HepG2 (cell line): ENCODE results near the gene NSFL1C. TPM values are rescaled to one million over a fixed set of nuclear protein-coding genes. Genes with fewer than 3 reads are reported as not detected.

ENCODE experiments used
- ATAC-seq: fragments of 200-7000 bp; cut with Tn5 transposase; 3 replicates; pipeline ENCODE4 v1.9.1; 2020; ENCODE audit warnings: mild to moderate bottlenecking, moderate library complexity
- BruUV-seq: library from RNA; stranded (reverse); fragments of 400-500 nt; replicated peaks from 2 replicates; lab custom pipeline; 2021; lab: Mats Ljungman, UMichigan
- CTCF ChIA-PET: fragments of 300-600 bp; formaldehyde crosslinking; extraction: SDS; loops from one replicate; lab custom pipeline; 2021; ENCODE audit warnings: low total read pairs, inconsistent platforms, low intra/inter-chr PET ratio; lab: Yijun Ruan, JAX
- POLR2A ChIA-PET: fragments of 350-600 bp; sonication (Branson Sonifier 250); formaldehyde crosslinking; loops from one replicate; lab custom pipeline; 2020; ENCODE audit warnings: antibody characterized with exemption, inconsistent platforms; lab: Yijun Ruan, JAX
- DNase-seq: peaks from one replicate; pipeline ENCODE4 v3.0.0-alpha.2; 2015; ENCODE audit warnings: low spot score
- FAIRE-seq: peaks from 3 replicates; lab custom pipeline; 2011; peaks lifted over from hg19 to GRCh38; lab: Jason Lieb, UNC
- H2AFZ ChIP-seq: one replicate; pipeline ENCODE4 v1.6.1; 2011; ENCODE audit warnings: low read length, inconsistent platforms
- H3K27ac ChIP-seq: fragments of 300-600 bp; 3 replicates; pipeline ENCODE4 v1.8.0; 2011; ENCODE audit warnings: mixed run types, mild to moderate bottlenecking, mixed read lengths, low read length, inconsistent platforms; ENCODE audit not compliant: insufficient read depth; ENCODE audit errors: extremely low read length
- H3K27me3 ChIP-seq, 2 experiments: fragments of 200-600 bp in 1 of 2; 2 replicates in 1 of 2; 3 replicates in 1 of 2; pipeline versions ENCODE4 v1.6.0 to v1.8.0; 2011; ENCODE audit warnings: low read length in 2 of 2, mild to moderate bottlenecking in 2 of 2, moderate library complexity in 2 of 2, inconsistent platforms in 1 of 2; ENCODE audit not compliant: insufficient read depth in 2 of 2, control insufficient read depth in 1 of 2
- H3K36me3 ChIP-seq, 2 experiments: fragments of 200-600 bp in 1 of 2; replicated peaks in 1 of 2; 2 replicates in 1 of 2; 3 replicates in 1 of 2; pipeline versions ENCODE4 v1.5.1 to v1.8.0; 2011; ENCODE audit warnings: low read length in 2 of 2, inconsistent platforms in 1 of 2; ENCODE audit not compliant: insufficient read depth in 2 of 2, control insufficient read depth in 1 of 2
- H3K4me1 ChIP-seq: 2 replicates; pipeline ENCODE4 v1.5.1; 2012; ENCODE audit warnings: low read length, inconsistent platforms; ENCODE audit not compliant: insufficient read depth
- H3K4me2 ChIP-seq: 2 replicates; pipeline ENCODE4 v1.6.0; 2011; ENCODE audit warnings: low read depth, low read length, inconsistent platforms
- H3K4me3 ChIP-seq, 3 experiments: fragments of 200-600 bp in 1 of 3; sonication (generic), shearing (Covaris generic) in 1 of 3; replicated peaks in 1 of 3; 2 replicates each; pipeline ENCODE4 v1.5.1; 2011 to 2016; ENCODE audit warnings: low read length in 3 of 3, inconsistent platforms in 2 of 3, low read depth in 2 of 3, mild to moderate bottlenecking in 2 of 3, control low read depth in 1 of 3, mixed read lengths in 1 of 3; ENCODE audit not compliant: insufficient read depth in 1 of 3
- H3K79me2 ChIP-seq: one replicate; pipeline ENCODE4 v1.6.1; 2011; ENCODE audit warnings: low read length, inconsistent platforms; ENCODE audit not compliant: insufficient read depth
- H3K9ac ChIP-seq: 2 replicates; pipeline ENCODE4 v1.6.0; 2011; ENCODE audit warnings: mild to moderate bottlenecking, low read depth, low read length, inconsistent platforms; ENCODE audit not compliant: insufficient read depth
- H3K9me3 ChIP-seq: 2 replicates; pipeline ENCODE4 v1.5.1; 2012; ENCODE audit warnings: mild to moderate bottlenecking, low read length
- H4K20me1 ChIP-seq: 2 replicates; pipeline ENCODE4 v1.6.0; 2011; ENCODE audit warnings: inconsistent platforms, mild to moderate bottlenecking, low read length, moderate library complexity; ENCODE audit not compliant: insufficient read depth
- CREM ChIP-seq, 2 experiments: sonication (generic) in 1 of 2; formaldehyde crosslinking in 1 of 2; IDR thresholded peaks; 2 replicates each; pipeline versions ENCODE4 v1.4.0 to v1.6.1; 2016 to 2020; ENCODE audit warnings: antibody characterized with exemption in 1 of 2, mild to moderate bottlenecking in 1 of 2, missing genetic modification reagents in 1 of 2
- FOXA1 ChIP-seq, 2 experiments: fragments of 450-650 bp in 1 of 2; sonication (generic) in 1 of 2; formaldehyde crosslinking in 1 of 2; IDR thresholded peaks; 2 replicates each; pipeline versions ENCODE4 v1.4.0 to v1.6.1; 2016 to 2020; ENCODE audit warnings: missing genetic modification reagents in 1 of 2
- KAT2B ChIP-seq: fragments of 150-350 bp; IDR thresholded peaks from 2 replicates; pipeline ENCODE4 v1.6.1; 2014; ENCODE audit warnings: low read depth, low read length, borderline replicate concordance
- NFRKB ChIP-seq: fragments of 450-650 bp; IDR thresholded peaks from 2 replicates; pipeline ENCODE4 v1.6.1; 2017
- POGZ ChIP-seq: sonication (generic); formaldehyde crosslinking; IDR thresholded peaks from 2 replicates; pipeline ENCODE4 v1.4.0; 2020; ENCODE audit warnings: mild to moderate bottlenecking, missing genetic modification reagents
- WIZ ChIP-seq: sonication (generic); formaldehyde crosslinking; IDR thresholded peaks from 2 replicates; pipeline ENCODE4 v1.5.1; 2020; ENCODE audit warnings: mild to moderate bottlenecking, missing genetic modification reagents
- YEATS4 ChIP-seq: sonication (generic); formaldehyde crosslinking; IDR thresholded peaks from 2 replicates; pipeline ENCODE4 v1.4.0; 2020; ENCODE audit warnings: missing genetic modification reagents, borderline replicate concordance
- ZNF547 ChIP-seq: sonication (generic); formaldehyde crosslinking; IDR thresholded peaks from 2 replicates; pipeline ENCODE4 v1.5.1; 2020; ENCODE audit warnings: mild to moderate bottlenecking, missing genetic modification reagents
- WGBS: methylation state at CpG from one replicate; pipeline ENCODE4 v1.1.6; 2017; ENCODE audit warnings: low lambda C conversion rate; 5-methylcytosine and 5-hydroxymethylcytosine counted together
- in situ Hi-C: cut with HindIII; loops from 2 replicates; pipeline ENCODE4 v1.10.0; 2017; ENCODE audit warnings: low pct_unique_long_range_greater_than_20kb; ENCODE audit not compliant: extremely low pct_ligation_motif_present
- intact Hi-C: fragments of 100-400 bp; cut with micrococcal nuclease; formaldehyde crosslinking; loops from one replicate; pipeline ENCODE4 v1.10.0; 2022; ENCODE audit not compliant: unreplicated experiment
- polyA plus RNA-seq, 8 experiments: library from polyadenylated mRNA; depleted of rRNA in 3 of 8; stranded (reverse) in 7 of 8; unstranded in 1 of 8; fragments of >200 nt; fragmentation: Illumina TruSeq in 4 of 8; extraction: Trizol in 4 of 8; gene quantifications; 2 replicates each; pipeline versions ENCODE4 v1.2.1 to v1.2.3, GENCODE V29; 2011 to 2016; ENCODE audit warnings: low read depth in 4 of 8, missing spikeins in 1 of 8, mixed read lengths in 1 of 8; ENCODE audit not compliant: insufficient read depth in 1 of 8
- total RNA-seq, 5 experiments: library from RNA; depleted of rRNA; stranded (reverse); fragments of >200 nt; fragmentation: Illumina TruSeq; extraction: Trizol; gene quantifications; 2 replicates each; pipeline ENCODE4 v1.2.3, GENCODE V29; 2016; ENCODE audit warnings: low read depth in 1 of 5
- TF ChIP-seq, protein P1 (sequence below), 2 experiments: sonication (generic) in 1 of 2; formaldehyde crosslinking in 1 of 2; IDR thresholded peaks; 2 replicates each; pipeline versions ENCODE4 v1.4.0 to v1.6.1; 2016 to 2020; ENCODE audit warnings: borderline replicate concordance in 1 of 2, low read depth in 1 of 2, mild to moderate bottlenecking in 1 of 2, missing genetic modification reagents in 1 of 2
- TF ChIP-seq, protein P2 (sequence below): sonication (generic); formaldehyde crosslinking; IDR thresholded peaks from 2 replicates; pipeline ENCODE4; 2020; ENCODE audit warnings: missing genetic modification reagents, mild to moderate bottlenecking, borderline replicate concordance
- TF ChIP-seq, protein P3 (sequence below): sonication (generic); formaldehyde crosslinking; IDR thresholded peaks from 2 replicates; pipeline ENCODE4 v1.4.0; 2020; ENCODE audit warnings: mild to moderate bottlenecking, missing genetic modification reagents

Gene NSFL1C
- total and polyA plus RNA-seq, 2 of the 13 experiments (the other 11 are each of a cell fraction or from before 2014, with no cell fraction given) = 22.9 to 62.7 TPM

DNA sequence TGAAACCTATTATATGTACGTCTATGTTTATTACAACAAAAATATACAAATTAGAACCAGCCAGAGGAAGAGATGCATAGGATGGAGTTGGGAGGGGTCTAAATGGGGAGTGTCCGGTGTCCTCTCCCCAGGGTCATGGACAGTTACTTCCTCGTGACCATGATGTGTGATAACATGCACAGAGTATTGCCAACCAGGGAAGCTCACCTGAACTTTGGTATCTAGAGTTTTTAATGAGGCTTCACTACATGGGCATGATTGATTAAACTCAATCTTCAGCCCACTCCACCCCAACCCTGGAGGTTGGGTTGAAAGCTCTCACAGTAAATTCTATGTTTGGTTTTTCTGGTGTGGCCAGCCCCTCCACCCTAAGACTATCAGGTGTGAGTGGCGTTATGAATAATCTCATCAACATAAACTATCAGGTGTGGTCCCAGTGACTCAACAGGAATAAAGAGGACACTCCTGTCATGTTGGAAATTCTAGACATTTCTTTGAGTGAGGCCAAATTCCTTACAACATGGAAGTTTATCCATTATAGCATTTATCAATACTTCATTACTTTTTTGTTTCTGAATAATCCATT is 37.4 kb downstream of the NSFL1C start (continued):
- TF ChIP-seq, protein P1, sequence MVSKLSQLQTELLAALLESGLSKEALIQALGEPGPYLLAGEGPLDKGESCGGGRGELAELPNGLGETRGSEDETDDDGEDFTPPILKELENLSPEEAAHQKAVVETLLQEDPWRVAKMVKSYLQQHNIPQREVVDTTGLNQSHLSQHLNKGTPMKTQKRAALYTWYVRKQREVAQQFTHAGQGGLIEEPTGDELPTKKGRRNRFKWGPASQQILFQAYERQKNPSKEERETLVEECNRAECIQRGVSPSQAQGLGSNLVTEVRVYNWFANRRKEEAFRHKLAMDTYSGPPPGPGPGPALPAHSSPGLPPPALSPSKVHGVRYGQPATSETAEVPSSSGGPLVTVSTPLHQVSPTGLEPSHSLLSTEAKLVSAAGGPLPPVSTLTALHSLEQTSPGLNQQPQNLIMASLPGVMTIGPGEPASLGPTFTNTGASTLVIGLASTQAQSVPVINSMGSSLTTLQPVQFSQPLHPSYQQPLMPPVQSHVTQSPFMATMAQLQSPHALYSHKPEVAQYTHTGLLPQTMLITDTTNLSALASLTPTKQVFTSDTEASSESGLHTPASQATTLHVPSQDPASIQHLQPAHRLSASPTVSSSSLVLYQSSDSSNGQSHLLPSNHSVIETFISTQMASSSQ (IDR thresholded peaks at IDR 0.05; ENCODE audit: low read depth) = no peak
- TF ChIP-seq, protein P1 (CRISPR knock-in tag; IDR thresholded peaks at IDR 0.05; ENCODE audit: borderline replicate concordance) = no peak
- TF ChIP-seq, protein P2, sequence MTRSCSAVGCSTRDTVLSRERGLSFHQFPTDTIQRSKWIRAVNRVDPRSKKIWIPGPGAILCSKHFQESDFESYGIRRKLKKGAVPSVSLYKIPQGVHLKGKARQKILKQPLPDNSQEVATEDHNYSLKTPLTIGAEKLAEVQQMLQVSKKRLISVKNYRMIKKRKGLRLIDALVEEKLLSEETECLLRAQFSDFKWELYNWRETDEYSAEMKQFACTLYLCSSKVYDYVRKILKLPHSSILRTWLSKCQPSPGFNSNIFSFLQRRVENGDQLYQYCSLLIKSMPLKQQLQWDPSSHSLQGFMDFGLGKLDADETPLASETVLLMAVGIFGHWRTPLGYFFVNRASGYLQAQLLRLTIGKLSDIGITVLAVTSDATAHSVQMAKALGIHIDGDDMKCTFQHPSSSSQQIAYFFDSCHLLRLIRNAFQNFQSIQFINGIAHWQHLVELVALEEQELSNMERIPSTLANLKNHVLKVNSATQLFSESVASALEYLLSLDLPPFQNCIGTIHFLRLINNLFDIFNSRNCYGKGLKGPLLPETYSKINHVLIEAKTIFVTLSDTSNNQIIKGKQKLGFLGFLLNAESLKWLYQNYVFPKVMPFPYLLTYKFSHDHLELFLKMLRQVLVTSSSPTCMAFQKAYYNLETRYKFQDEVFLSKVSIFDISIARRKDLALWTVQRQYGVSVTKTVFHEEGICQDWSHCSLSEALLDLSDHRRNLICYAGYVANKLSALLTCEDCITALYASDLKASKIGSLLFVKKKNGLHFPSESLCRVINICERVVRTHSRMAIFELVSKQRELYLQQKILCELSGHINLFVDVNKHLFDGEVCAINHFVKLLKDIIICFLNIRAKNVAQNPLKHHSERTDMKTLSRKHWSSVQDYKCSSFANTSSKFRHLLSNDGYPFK (CRISPR knock-in tag) = no peak

DNA sequence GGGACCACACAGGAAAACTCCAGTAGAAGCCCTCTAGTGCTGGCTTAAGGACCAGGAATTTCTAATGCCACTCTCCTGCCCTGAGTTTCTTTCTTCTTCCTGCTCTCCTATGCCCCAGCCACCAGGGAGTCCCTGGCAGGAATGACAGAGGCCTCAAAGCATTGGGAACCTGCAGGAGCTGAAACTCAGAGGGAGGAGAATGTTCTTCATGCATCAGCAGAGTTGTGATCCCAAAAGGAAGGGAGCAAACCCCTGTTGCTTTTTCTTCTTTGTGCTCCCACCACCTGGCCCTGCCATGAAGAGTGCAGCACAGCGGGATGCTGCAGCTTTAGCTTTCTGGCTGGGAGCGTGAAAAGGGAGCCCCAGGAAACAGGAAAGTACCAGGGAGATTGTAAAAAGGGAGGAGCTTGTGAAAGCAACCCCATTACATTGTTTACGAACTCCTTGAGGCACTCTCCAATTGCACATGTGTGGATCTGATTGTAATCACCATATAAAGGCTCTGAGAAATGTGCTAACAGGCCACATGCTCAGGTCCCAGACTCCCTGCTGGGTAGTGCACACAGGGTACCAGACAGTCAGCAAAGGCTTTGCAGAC is 39.1 kb downstream of the NSFL1C start:
- ChIA-PET POLR2A (no interaction called here), CTCF (no interaction called here)
- no TSS peak for BruUV-seq
- Histone ChIP-seq H3K4me1 (peaks cover 12% of the 10 kb centered on the region), H2AFZ (no peak overlapping the region), H3K9me3 (no peaks in the 10 kb centered on the region), H3K36me3 (no peaks in the 10 kb centered on the region), H3K4me3 (no peak overlapping the region), H3K79me2 (no peaks in the 10 kb centered on the region), H3K4me2 (no peak overlapping the region), H3K27me3 (no peaks in the 10 kb centered on the region), H4K20me1 (no peaks in the 10 kb centered on the region), H3K9ac (no peak overlapping the region), H3K27ac (no peak overlapping the region)
- no peak for TF ChIP-seq KAT2B
- no peak for TF ChIP-seq ZNF547 (CRISPR knock-in tag)
- no peak for TF ChIP-seq POGZ (CRISPR knock-in tag)
- TF ChIP-seq CREM (IDR thresholded peaks at IDR 0.05) = no peak
- TF ChIP-seq CREM (CRISPR knock-in tag; IDR thresholded peaks at IDR 0.05) = no peak
- TF ChIP-seq NFRKB = no peak
- no peak for TF ChIP-seq WIZ (CRISPR knock-in tag)
- TF ChIP-seq, protein P3, sequence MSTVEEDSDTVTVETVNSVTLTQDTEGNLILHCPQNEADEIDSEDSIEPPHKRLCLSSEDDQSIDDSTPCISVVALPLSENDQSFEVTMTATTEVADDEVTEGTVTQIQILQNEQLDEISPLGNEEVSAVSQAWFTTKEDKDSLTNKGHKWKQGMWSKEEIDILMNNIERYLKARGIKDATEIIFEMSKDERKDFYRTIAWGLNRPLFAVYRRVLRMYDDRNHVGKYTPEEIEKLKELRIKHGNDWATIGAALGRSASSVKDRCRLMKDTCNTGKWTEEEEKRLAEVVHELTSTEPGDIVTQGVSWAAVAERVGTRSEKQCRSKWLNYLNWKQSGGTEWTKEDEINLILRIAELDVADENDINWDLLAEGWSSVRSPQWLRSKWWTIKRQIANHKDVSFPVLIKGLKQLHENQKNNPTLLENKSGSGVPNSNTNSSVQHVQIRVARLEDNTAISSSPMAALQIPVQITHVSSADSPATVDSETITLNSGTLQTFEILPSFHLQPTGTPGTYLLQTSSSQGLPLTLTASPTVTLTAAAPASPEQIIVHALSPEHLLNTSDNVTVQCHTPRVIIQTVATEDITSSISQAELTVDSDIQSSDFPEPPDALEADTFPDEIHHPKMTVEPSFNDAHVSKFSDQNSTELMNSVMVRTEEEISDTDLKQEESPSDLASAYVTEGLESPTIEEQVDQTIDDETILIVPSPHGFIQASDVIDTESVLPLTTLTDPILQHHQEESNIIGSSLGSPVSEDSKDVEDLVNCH (CRISPR knock-in tag) = no peak
- no peak for TF ChIP-seq FOXA1 (IDR thresholded peaks at IDR 0.05)
- no peak for TF ChIP-seq FOXA1 (CRISPR knock-in tag; IDR thresholded peaks at IDR 0.05)
- no peak for TF ChIP-seq YEATS4 (CRISPR knock-in tag)
- ATAC-seq = peak; percentile 56
- in situ Hi-C loops (no loop called here), intact Hi-C loops (no loop called here)
- DNase-seq = peak; percentile 25
- WGBS = 35% methylated on average over 3 of the region's 3 CpGs
- FAIRE-seq = no peak
